DMS153 (cell line): ENCODE results near the gene SURF4.

Experiments used
- DNase-seq: peaks from one replicate; lab custom pipeline; 2025; lab: John Stamatoyannopoulos, UW

The SURF4 gene

DNA sequence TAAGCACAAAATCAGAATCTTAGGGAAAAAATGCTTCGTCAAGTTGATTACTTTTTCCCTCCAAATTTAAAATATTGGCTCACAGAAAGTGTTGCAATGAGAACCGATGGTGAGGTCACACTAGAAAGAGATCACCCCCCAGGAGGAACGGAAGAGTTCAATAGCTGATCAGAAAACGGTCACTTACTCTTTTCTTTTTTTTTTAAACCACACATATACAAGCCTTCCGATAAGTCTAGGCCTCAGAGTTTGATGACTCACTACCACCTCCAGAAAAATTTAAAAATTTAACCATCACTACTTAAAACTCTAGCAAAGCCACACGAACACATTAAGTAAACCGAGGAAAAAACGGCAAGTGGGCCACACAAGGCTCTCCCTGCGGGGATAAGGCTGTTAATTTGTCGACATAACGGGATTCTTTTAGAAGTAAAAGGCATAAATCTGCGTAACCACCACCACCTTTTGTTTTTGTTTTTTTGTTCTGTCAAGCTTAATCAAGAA lies 1.2 kb downstream of the SURF4 start:
- no peak for DNase-seq

GRCh38 chr9:133372144-133372543 lies 3.7 kb downstream of the SURF4 start:
- DNase-seq: no peak

- no peak for DNase-seq
Observed at GRCh38 chr9:133371261-133371711, 4.6 kb downstream of the SURF4 start.

DNA sequence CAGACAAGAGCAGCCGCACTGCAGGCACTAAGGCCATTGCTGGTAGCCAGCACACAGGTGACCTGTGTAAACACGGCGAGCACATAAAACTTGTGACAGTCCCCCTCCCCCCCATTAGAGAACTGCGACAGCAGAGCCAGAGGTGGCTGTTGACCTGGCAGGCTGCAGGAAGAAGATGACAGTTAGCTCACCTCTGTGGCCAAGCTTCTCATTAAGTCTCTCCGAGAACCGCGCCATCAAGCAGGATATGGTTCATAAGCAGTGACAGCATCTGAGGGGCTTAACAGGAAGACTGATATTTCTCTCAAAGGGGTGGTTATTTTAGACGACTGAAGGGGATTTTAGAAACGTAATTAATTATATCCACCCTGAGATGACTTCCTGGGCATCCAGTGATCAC lies 5.2 kb downstream of the SURF4 start:
- DNase-seq: no peak

DNA sequence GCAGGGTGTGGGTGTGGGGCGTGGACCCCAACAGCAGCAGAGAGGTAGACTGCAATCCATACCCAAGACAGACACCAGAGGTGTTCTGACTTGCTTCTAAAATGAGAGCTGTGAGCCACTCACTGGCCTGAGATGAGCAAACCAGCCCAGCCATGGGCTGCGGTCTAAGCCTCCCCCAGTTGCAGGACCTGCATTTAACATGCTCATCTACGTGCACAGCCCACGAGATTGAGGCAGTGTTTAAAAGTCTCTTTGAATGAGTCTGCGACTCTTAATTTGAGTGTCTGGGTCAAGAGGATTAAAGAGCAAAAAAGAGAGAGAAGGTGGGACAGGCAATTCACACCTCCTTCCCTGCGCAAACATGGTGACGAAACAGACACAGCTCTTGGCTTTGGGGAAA lies 5.9 kb downstream of the SURF4 start:
- no peak for DNase-seq

DNA sequence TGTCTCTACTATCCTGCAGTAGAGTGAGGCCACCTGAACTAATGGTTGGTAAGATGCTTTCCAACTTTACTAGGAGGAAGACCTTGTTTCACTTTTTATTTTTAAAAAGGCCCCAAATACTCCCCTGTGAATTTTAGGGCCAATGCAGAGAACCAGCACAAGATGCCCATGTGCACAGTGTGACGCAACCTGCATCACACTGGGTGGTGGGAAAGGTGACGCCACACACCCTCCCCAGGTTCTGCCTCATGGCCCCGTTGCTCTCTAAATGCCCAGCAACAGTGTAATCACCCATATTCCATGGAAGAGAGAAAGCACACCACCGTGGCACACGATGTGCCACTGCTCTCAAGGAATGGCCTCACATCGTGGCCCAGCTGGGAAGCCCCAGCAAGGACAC lies 6.4 kb downstream of the SURF4 start:
- DNase-seq: no peak

DNA sequence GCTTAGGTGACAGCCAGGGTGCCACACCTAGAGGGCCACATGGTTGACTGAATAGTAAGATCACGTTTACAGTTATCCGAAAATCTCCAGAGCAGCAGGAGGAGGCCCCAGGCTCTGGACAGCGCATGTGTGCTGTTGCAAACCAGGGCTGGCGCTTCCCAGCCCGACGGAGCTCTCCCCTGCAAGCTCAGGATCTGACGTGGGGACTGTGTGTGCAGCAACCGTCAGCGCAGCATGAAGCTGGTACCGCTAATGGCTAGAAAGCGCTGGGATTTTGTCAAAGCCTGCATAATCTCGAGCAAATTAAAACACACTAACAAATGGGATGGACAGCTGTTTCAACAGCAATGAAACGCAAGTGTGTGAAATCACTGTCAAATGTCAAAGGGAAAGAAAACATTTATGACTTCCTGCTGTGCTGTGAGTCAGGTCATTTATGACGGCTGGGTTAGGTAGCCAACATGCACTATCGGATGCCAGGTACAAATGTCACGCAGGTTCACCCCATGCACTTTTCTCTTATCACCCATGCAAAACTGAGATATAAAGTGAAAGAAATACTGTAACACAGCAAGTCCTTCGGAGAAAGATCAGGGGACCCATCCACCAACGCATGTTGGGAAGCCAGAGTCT lies 7.5 kb downstream of the SURF4 start:
- peak; percentile 95 for DNase-seq

GRCh38 chr9:133367778-133368177 lies 8.1 kb downstream of the SURF4 start:
- no peak for DNase-seq

DNA sequence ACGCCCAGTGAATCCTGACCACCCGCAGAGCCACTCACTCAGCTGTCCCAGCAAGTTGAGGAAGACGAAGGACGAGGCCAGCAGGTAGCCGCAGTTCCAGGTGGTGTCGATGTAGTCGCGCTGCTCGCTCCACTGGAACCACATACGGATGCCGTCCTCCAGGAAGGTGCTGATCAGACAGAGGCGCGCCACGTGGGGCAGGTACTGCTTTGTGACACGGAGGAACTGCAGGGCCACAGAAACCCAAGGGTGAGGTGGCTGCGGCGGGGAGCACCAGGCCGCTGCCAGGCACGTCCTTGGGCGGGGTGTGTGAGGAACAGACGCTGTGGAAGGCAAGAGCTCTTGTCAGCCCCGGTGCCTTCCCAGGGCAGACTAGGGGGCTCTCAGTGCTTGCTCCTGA lies 8.6 kb downstream of the SURF4 start:
- DNase-seq: no peak

DNA sequence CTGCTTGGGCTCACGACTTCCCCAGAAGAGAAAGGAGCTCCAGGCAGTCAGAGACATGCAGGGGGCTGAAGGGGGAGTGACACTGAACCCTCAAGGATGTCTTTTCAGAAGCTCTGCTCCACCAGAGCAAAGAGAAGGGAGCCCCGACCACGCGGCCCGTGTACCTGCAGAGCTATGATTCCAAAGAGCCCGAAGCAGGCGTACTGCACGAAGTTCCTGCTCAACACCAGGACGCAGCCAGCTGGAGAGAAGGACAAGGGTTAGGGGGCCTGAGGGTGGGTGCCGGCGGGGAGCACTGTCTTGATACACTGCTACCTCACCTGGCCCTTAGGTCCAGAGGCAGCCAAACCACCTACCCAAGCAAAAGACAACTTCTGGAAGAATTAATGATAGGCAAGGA lies 9.4 kb downstream of the SURF4 start:
- no peak for DNase-seq

- no peak for DNase-seq
Observed at GRCh38 chr9:133362359-133363044, 13.4 kb downstream of the SURF4 start.

GRCh38 chr9:133361507-133362092 lies 14.3 kb downstream of the SURF4 start:
- no peak for DNase-seq

GRCh38 chr9:133360400-133361393 lies 15.2 kb downstream of the SURF4 start:
- no peak for DNase-seq

DNA sequence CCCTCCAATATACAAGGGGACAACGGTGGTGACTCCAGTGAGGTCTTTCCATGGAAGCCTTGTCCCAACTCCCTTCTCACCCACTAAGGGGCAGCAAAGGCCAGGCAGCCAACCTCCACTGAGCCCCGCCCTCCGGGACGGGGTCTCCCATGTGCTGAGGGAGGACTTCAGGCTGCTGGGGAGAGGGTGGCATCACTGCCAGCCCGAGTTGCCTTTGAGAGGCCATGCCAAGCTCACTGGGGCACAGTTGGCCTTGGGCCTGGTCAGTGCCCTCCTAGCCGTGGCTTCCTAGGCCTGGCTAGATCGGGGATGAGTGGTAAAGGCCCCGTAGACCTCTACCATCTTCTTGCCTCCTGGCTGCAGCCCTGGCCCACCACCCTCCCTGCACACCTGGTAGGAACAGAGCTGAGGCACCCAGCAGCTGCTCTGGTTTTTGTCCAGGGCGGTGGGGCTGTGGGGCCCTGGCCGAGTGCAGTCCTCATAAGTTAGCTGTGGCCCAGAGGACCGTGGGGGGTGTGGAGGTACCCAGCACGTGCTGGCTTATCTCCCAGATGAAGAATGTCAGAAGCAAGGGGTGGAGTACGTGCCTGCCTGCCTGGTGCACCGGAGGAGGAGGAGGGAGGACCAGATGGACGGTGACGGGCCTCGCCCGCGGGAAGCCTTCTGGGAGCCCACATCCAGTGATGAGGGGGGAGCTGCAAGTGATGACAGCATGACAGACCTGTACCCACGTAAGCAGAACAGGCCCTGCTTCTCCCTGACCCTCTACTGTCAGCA lies 16.3 kb downstream of the SURF4 start:
- DNase-seq: no peak

DNA sequence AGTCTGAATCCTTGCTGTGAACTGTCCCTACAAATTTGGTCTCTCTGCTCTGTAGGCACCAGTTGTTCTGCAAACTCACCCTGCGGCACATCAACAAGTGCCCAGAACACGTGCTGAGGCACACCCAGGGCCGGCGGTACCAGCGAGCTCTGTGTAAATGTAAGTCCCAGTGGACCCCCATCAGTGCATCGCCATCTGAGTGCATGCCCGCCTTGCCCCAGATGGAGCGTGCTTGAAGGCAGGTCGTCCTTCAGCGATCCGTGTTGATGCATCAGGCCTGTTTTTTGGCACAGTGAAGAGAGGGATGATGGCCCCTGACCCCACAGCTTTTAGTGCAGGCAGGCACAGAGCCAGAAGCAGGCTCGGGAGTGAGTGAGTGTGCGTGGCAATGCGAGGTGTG lies 18.2 kb downstream of the SURF4 start:
- DNase-seq: no peak

- DNase-seq: peak; percentile 53
Observed at GRCh38 chr9:133356391-133357091, 19.3 kb downstream of the SURF4 start, which contains the start of the genes SURF1 and SURF2. Gene SURF1, minus strand, starts transcription at chr9:133356487. Its CDS starts 34 bp downstream, at chr9:133356453. Gene SURF2, plus strand, starts transcription at chr9:133356550. Its CDS starts 43 bp downstream, at chr9:133356593.

- no peak for DNase-seq
Observed at GRCh38 chr9:133355881-133356357, 19.9 kb downstream of the SURF4 start.

GRCh38 chr9:133354766-133355165 lies 21.1 kb downstream of the SURF4 start:
- no peak for DNase-seq

- DNase-seq: no peak
Observed at GRCh38 chr9:133353548-133353947, 22.3 kb downstream of the SURF4 start.

GRCh38 chr9:133352635-133353340 lies 23.1 kb downstream of the SURF4 start:
- DNase-seq: no peak
